ENCODE results near the gene CFH. TPM values are rescaled to one million over a fixed set of nuclear protein-coding genes. Genes with fewer than 3 reads are reported as not detected.

The CFH gene
- total RNA-seq, 1 donor from 2014 or later: not detected

Other genes starting within 250 kb of the CFH start
- 25.3 and 26.1 TPM in 2 replicates for gene KCNT2, start 43.6 kb upstream of the CFH start, total RNA-seq
- 0.31 and 0.55 TPM in 2 replicates for gene CFHR3, start 122.8 kb downstream of the CFH start, total RNA-seq
- not detected in 2 replicates for gene CFHR1, start 167.7 kb downstream of the CFH start, total RNA-seq
- gene CFHR4, start 236.0 kb downstream of the CFH start, total RNA-seq: not detected in 2 replicates

Data from progenitor cell of endocrine pancreas (in vitro differentiated cells).